ENCODE data around the gene SREBF1.

GRCh38 chr17:17776889-17777288 lies 59.9 kb downstream of the SREBF1 start:
- no peak for TF ChIP-seq CTCF (conservative IDR thresholded peaks at IDR 0.05; ENCODE audit: low read depth in 2 of 2)
- TF ChIP-seq CREB1 (CRISPR knock-in tag; IDR thresholded peaks at IDR 0.05; ENCODE audit: low read depth): no peak
- no peak for TF ChIP-seq EZH2phosphoT487 (IDR thresholded peaks at IDR 0.05; ENCODE audit: unreplicated experiment)
- no peak for TF ChIP-seq EZH2 (IDR thresholded peaks at IDR 0.05; ENCODE audit: low read depth, unreplicated experiment)
